H9 (cell line): Measurements from ENCODE around the gene AMOT. TPM values are rescaled to one million over a fixed set of nuclear protein-coding genes. Genes with fewer than 3 reads are reported as not detected.

ENCODE experiments used
- DNase-seq: peaks from one replicate; pipeline ENCODE4 v3.0.0-alpha.2; 2017
- H2AFZ ChIP-seq: one replicate; pipeline ENCODE4 v1.6.1; 2013; ENCODE audit warnings: mild to moderate bottlenecking, low read length, control low read depth, moderate library complexity
- H2AK5ac ChIP-seq: 2 replicates; pipeline ENCODE4 v1.6.1; 2013; ENCODE audit warnings: low read length, control low read depth, mixed read lengths; ENCODE audit not compliant: insufficient read length
- H2BK120ac ChIP-seq: one replicate; pipeline ENCODE4 v1.6.1; 2013; ENCODE audit warnings: low read depth, mild to moderate bottlenecking, low read length, control low read depth, inconsistent platforms; ENCODE audit not compliant: poor library complexity, severe bottlenecking
- H2BK12ac ChIP-seq: 2 replicates; pipeline ENCODE4 v1.6.1; 2013; ENCODE audit warnings: low read length, control low read depth, mixed read lengths, low read depth; ENCODE audit not compliant: insufficient read length
- H2BK15ac ChIP-seq: 2 replicates; pipeline ENCODE4 v1.6.1; 2013; ENCODE audit warnings: low read depth, low read length, control low read depth
- H2BK20ac ChIP-seq: one replicate; pipeline ENCODE4 v1.6.1; 2013; ENCODE audit warnings: low read depth, mild to moderate bottlenecking, low read length, control low read depth, inconsistent platforms; ENCODE audit not compliant: poor library complexity, severe bottlenecking
- H2BK5ac ChIP-seq: 2 replicates; pipeline ENCODE4 v1.6.1; 2013; ENCODE audit warnings: low read length, control low read depth, mixed read lengths; ENCODE audit not compliant: insufficient read length
- H3K14ac ChIP-seq: 2 replicates; pipeline ENCODE4 v1.6.1; 2013; ENCODE audit warnings: low read length, control low read depth; ENCODE audit not compliant: insufficient read depth
- H3K18ac ChIP-seq: 2 replicates; pipeline ENCODE4 v1.6.1; 2013; ENCODE audit warnings: low read depth, mild to moderate bottlenecking, mixed read lengths, low read length, control low read depth; ENCODE audit not compliant: insufficient read length
- H3K23ac ChIP-seq: 2 replicates; pipeline ENCODE4 v1.6.1; 2013; ENCODE audit warnings: low read length, control low read depth, mixed read lengths, low read depth; ENCODE audit not compliant: insufficient read length
- H3K23me2 ChIP-seq: 2 replicates; pipeline ENCODE4 v1.6.1; 2013; ENCODE audit warnings: low read depth, mild to moderate bottlenecking, mixed read lengths, low read length, control low read depth; ENCODE audit not compliant: insufficient read length, poor library complexity, severe bottlenecking
- H3K27ac ChIP-seq: 2 replicates; pipeline ENCODE4 v1.5.1; 2013; ENCODE audit warnings: low read length, control low read depth, mixed read lengths, low read depth; ENCODE audit not compliant: insufficient read length
- H3K27me3 ChIP-seq: 2 replicates; pipeline ENCODE4 v1.6.1; 2013; ENCODE audit warnings: low read length, control low read depth, inconsistent platforms; ENCODE audit not compliant: insufficient read depth
- H3K4ac ChIP-seq: 2 replicates; pipeline ENCODE4 v1.6.1; 2013; ENCODE audit warnings: low read depth, mild to moderate bottlenecking, control low read depth, inconsistent platforms, low read length, moderate library complexity
- H3K4me1 ChIP-seq: 2 replicates; pipeline ENCODE4 v1.6.1; 2013; ENCODE audit warnings: low read length, control low read depth, inconsistent platforms; ENCODE audit not compliant: insufficient read depth
- H3K4me2 ChIP-seq: 2 replicates; pipeline ENCODE4 v1.6.1; 2013; ENCODE audit warnings: low read length, control low read depth, mixed read lengths; ENCODE audit not compliant: insufficient read length, insufficient read depth
- H3K56ac ChIP-seq: 2 replicates; pipeline ENCODE4 v1.6.1; 2013; ENCODE audit warnings: low read depth, mild to moderate bottlenecking, mixed read lengths, low read length, control low read depth; ENCODE audit not compliant: insufficient read length
- H3K79me1 ChIP-seq: 2 replicates; pipeline ENCODE4 v1.6.1; 2013; ENCODE audit warnings: low read depth, mild to moderate bottlenecking, moderate library complexity, low read length, control low read depth, inconsistent platforms; ENCODE audit not compliant: insufficient read depth, poor library complexity, severe bottlenecking
- H3K79me2 ChIP-seq: 2 replicates; pipeline ENCODE4 v1.6.1; 2013; ENCODE audit warnings: low read length, control low read depth, inconsistent platforms; ENCODE audit not compliant: insufficient read depth
- H3K9ac ChIP-seq: 2 replicates; pipeline ENCODE4 v1.6.1; 2013; ENCODE audit warnings: low read length, control low read depth, mixed read lengths; ENCODE audit not compliant: insufficient read length; ENCODE audit errors: extremely low read depth
- H3K9me3 ChIP-seq: one replicate; pipeline ENCODE4 v1.6.1; 2013; ENCODE audit warnings: low read depth, low read length, inconsistent platforms; ENCODE audit not compliant: control insufficient read depth
- H3T11ph ChIP-seq: one replicate; pipeline ENCODE4 v1.6.1; 2013; ENCODE audit warnings: mild to moderate bottlenecking, low read length, control low read depth, inconsistent platforms
- H4K20me1 ChIP-seq: one replicate; pipeline ENCODE4 v1.6.1; 2013; ENCODE audit not compliant: control insufficient read depth, insufficient read length, insufficient read depth
- H4K5ac ChIP-seq: 2 replicates; pipeline ENCODE4 v1.6.1; 2013; ENCODE audit warnings: low read depth, mild to moderate bottlenecking, mixed read lengths, low read length, control low read depth; ENCODE audit not compliant: insufficient read length
- H4K8ac ChIP-seq: replicated peaks from 2 replicates; pipeline ENCODE4 v1.6.1; 2013; ENCODE audit warnings: low read length, control low read depth, mixed read lengths, low read depth; ENCODE audit not compliant: insufficient read length
- H4K91ac ChIP-seq: 2 replicates; pipeline ENCODE4 v1.6.1; 2013; ENCODE audit warnings: low read depth, mild to moderate bottlenecking, moderate library complexity, mixed read lengths, low read length, control low read depth; ENCODE audit not compliant: insufficient read length
- H3K27ac Mint-ChIP-seq, 3 experiments: 2 replicates in 2 of 3; 3 replicates in 1 of 3; pipeline ENCODE4 v1.8.0; 2020 to 2021; ENCODE audit warnings: mixed read lengths in 3 of 3, mild to moderate bottlenecking in 1 of 3, moderate library complexity in 1 of 3
- H3K27me3 Mint-ChIP-seq: 2 replicates; pipeline ENCODE4 v1.8.0; 2021; ENCODE audit warnings: low read depth, mild to moderate bottlenecking, moderate library complexity, mixed read lengths
- H3K36me3 Mint-ChIP-seq, 3 experiments: 2 replicates in 2 of 3; 3 replicates in 1 of 3; pipeline ENCODE4 v1.8.0; 2020 to 2021; ENCODE audit warnings: low read depth in 3 of 3, mixed read lengths in 3 of 3; ENCODE audit not compliant: insufficient read depth in 1 of 3
- H3K4me1 Mint-ChIP-seq, 2 experiments: 2 replicates each; pipeline ENCODE4 v1.8.0; 2020; ENCODE audit warnings: mixed read lengths in 2 of 2
- H3K4me3 Mint-ChIP-seq, 2 experiments: 2 replicates in 1 of 2; 3 replicates in 1 of 2; pipeline ENCODE4 v1.8.0; 2020 to 2021; ENCODE audit warnings: mild to moderate bottlenecking in 2 of 2, mixed read lengths in 2 of 2, moderate library complexity in 1 of 2
- H3K9me3 Mint-ChIP-seq, 2 experiments: 2 replicates in 1 of 2; 3 replicates in 1 of 2; pipeline ENCODE4 v1.8.0; 2020; ENCODE audit warnings: mild to moderate bottlenecking in 2 of 2, mixed read lengths in 2 of 2, moderate library complexity in 1 of 2
- CTCF ChIP-seq: fragments of 200-600 bp; sonication (generic); conservative IDR thresholded peaks from 3 replicates; pipeline ENCODE4 v1.8.0; 2021; ENCODE audit warnings: antibody characterized with exemption, mild to moderate bottlenecking
- WGBS: extraction: QIAGEN DNeasy Blood & Tissue Kit; methylation state at CpG from one replicate; pipeline ENCODE4 v1.1.7; 2013; ENCODE audit warnings: missing lambda C conversion rate, low lambda C conversion rate, mixed read lengths; ENCODE audit not compliant: insufficient read length; ENCODE audit errors: extremely low coverage; 5-methylcytosine and 5-hydroxymethylcytosine counted together
- total RNA-seq: library from RNA; stranded (reverse); gene quantifications from 2 replicates; pipeline ENCODE4 v1.2.1, GENCODE V29; 2021

AMOT gene
- total RNA-seq, 1 experiment from 2014 or later: 17.6 TPM

- no peak overlapping the region for H2BK120ac ChIP-seq
- DNase-seq: no peak
- H4K8ac ChIP-seq: no peak overlapping the region
- H3K4me1 ChIP-seq: no peaks in the 10 kb centered on the region
- H3T11ph ChIP-seq: no peak overlapping the region
- no CpG with 5 or more reads among the region's 4 CpGs for WGBS
- H3K23ac ChIP-seq: no peak overlapping the region
- H3K4me2 ChIP-seq: no peak overlapping the region
- H3K79me1 ChIP-seq: no peaks in the 10 kb centered on the region
- H2BK5ac ChIP-seq: no peak overlapping the region
- Mint-ChIP-seq H3K27ac (no peak overlapping the region), H3K9me3 (no peaks in the 10 kb centered on the region), H3K36me3 (peaks cover 1 to 5% (median 5%) of the 10 kb centered on the region in 3 experiments; a peak in 4 of 7 replicates), H3K27me3 (no peaks in the 10 kb centered on the region), H3K4me1 (peaks cover 0 to 4% of the 10 kb centered on the region in 2 experiments; a peak in 3 of 4 replicates), H3K4me3 (no peak overlapping the region)
- H2AK5ac ChIP-seq: no peak overlapping the region
- no peaks in the 10 kb centered on the region for H3K23me2 ChIP-seq
- no peaks in the 10 kb centered on the region for H4K20me1 ChIP-seq
- no peak for TF ChIP-seq CTCF
- no peak overlapping the region for H3K14ac ChIP-seq
- H2AFZ ChIP-seq: no peak overlapping the region
- H3K9me3 ChIP-seq: no peaks in the 10 kb centered on the region
- H3K9ac ChIP-seq: no peak overlapping the region
- no peak overlapping the region for H3K27ac ChIP-seq
- H3K18ac ChIP-seq: no peak overlapping the region
- no peak overlapping the region for H2BK20ac ChIP-seq
- no peak overlapping the region for H3K4ac ChIP-seq
- no peak overlapping the region for H4K5ac ChIP-seq
- H3K27me3 ChIP-seq: no peaks in the 10 kb centered on the region
- no peak overlapping the region for H4K91ac ChIP-seq
- no peak overlapping the region for H2BK12ac ChIP-seq
- H3K79me2 ChIP-seq: no peaks in the 10 kb centered on the region
- no peak overlapping the region for H2BK15ac ChIP-seq
- H3K56ac ChIP-seq: no peak overlapping the region
Observed at GRCh38 chrX:112789931-112790330, 50.7 kb downstream of the AMOT start.
